Measurements from ENCODE around the gene JPH3. TPM values are rescaled to one million over a fixed set of nuclear protein-coding genes. Genes with fewer than 3 reads are reported as not detected.
"Not testable (repeated sequence)": the region's sequence is repeated elsewhere in the genome, so short reads cannot be mapped to it uniquely, and the experiment has no call there.

JPH3 gene
- total and polyA plus RNA-seq, 3 experiments from 2014 or later = not detected

DNA sequence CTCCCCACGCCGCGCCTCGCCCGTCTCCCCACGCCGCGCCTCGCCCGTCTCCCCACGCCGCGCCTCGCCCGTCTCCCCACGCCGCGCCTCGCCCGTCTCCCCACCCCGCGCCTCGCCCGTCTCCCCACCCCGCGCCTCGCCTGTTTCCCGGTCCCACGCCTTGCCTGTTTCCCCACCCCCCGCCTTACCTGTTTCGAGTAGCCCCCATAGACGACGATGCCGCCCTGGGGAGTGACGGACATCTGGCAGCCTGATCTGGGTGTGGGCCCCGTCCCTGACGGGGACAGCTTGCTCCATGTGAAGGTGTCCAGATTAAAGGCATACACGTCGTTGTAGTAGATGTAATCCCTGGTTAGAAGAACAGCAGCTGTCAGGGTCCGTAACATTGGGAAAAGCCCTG lies 124.3 kb downstream of the JPH3 start:
- CTCF ChIA-PET; H3K9me3 ChIP-seq (ENCODE audit: low read length); H3K4me3 ChIP-seq (ENCODE audit: low read length); H3K4me3 Mint-ChIP-seq; H3K27me3 ChIP-seq (ENCODE audit: insufficient read depth, low read length, poor library complexity, severe bottlenecking); DNase-seq; H3K27ac ChIP-seq (ENCODE audit: low read depth, low read length); H3K4me1 ChIP-seq (ENCODE audit: insufficient read depth, low read length); H3K9me3 Mint-ChIP-seq; POLR2A ChIA-PET; H3K27me3 Mint-ChIP-seq: not testable (repeated sequence)
- peaks cover 0 to 83% (median 22%) of the 10 kb centered on the region in 3 donors for H3K36me3 Mint-ChIP-seq
- H3K36me3 ChIP-seq (ENCODE audit: insufficient read depth, low read length) = peaks cover 41% of the 10 kb centered on the region
- H3K4me1 Mint-ChIP-seq = peaks cover 16 to 43% (median 38%) of the 10 kb centered on the region in 3 donors
- H3K27ac Mint-ChIP-seq = peak overlapping the region in 1 of 8 donors; percentile 33

DNA sequence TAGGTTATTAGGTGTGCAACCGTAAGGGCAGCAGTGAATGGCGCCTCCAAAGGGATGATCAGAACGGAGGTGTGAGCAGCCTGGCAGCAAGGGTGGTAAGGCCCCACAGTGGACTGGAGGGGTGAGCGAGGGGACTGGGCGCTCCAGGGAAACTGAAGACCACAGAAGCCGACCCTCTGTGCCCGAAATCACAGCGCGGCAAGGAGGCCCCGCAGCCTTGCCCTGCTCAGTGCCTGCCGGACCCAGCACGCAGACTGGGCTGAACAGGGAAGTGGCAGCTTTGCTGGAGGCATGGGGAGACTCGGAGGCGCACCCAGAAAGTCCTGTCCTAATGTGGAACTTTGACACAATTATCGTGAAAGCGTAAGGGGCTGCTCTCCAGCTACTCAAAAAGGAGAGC lies 125.0 kb downstream of the JPH3 start:
- no peak overlapping the region for H3K27ac ChIP-seq (ENCODE audit: low read depth, low read length)
- no peak overlapping the region for H3K4me3 ChIP-seq (ENCODE audit: low read length)
- no peaks in the 10 kb centered on the region for H3K9me3 ChIP-seq (ENCODE audit: low read length)
- no peaks in the 10 kb centered on the region for H3K27me3 ChIP-seq (ENCODE audit: insufficient read depth, low read length, poor library complexity, severe bottlenecking)
- DNase-seq = no peak
- peaks cover 38% of the 10 kb centered on the region for H3K36me3 ChIP-seq (ENCODE audit: insufficient read depth, low read length)
- Mint-ChIP-seq H3K27me3 (no peaks in the 10 kb centered on the region), H3K36me3 (peaks cover 0 to 81% (median 20%) of the 10 kb centered on the region in 3 donors), H3K4me1 (peaks cover 17 to 38% (median 35%) of the 10 kb centered on the region in 3 donors), H3K4me3 (no peak overlapping the region), H3K9me3 (no peaks in the 10 kb centered on the region), H3K27ac (peak overlapping the region in 2 of 8 donors; percentile 12 to 54)
- H3K4me1 ChIP-seq (ENCODE audit: insufficient read depth, low read length) = no peaks in the 10 kb centered on the region
- CTCF ChIA-PET = no interaction called here
- POLR2A ChIA-PET = no interaction called here

DNA sequence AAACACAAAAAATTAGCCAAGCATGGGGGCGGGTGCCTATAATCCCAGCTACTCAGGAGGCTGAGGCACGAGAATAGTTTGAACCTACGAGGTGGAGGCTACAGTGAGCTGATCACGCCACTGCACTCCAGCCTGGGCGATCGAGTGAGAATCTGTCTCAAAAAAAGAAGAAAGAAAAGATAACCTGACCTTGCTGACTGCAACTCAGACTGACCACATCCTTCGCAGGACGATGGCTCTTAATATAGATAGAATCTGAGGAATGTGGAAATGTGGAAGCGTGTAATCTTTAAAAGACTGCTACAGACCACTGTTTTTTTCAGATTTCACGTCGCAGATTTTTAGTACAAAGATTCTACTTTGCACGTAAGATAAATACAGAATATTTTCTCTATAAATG lies 125.7 kb downstream of the JPH3 start:
- H3K4me3 Mint-ChIP-seq = no peak overlapping the region
- H3K4me1 ChIP-seq (ENCODE audit: insufficient read depth, low read length) = no peaks in the 10 kb centered on the region
- no peak for DNase-seq
- peaks cover 19 to 38% (median 37%) of the 10 kb centered on the region in 3 donors for H3K4me1 Mint-ChIP-seq
- no peaks in the 10 kb centered on the region for H3K9me3 Mint-ChIP-seq
- H3K27ac ChIP-seq (ENCODE audit: low read depth, low read length) = no peak overlapping the region
- no peaks in the 10 kb centered on the region for H3K27me3 Mint-ChIP-seq
- peak overlapping the region in 2 of 8 donors; percentile 30 to 71 for H3K27ac Mint-ChIP-seq
- POLR2A ChIA-PET = no interaction called here
- no peaks in the 10 kb centered on the region for H3K27me3 ChIP-seq (ENCODE audit: insufficient read depth, low read length, poor library complexity, severe bottlenecking)
- H3K9me3 ChIP-seq (ENCODE audit: low read length) = no peaks in the 10 kb centered on the region
- H3K36me3 ChIP-seq (ENCODE audit: insufficient read depth, low read length) = peaks cover 31% of the 10 kb centered on the region
- CTCF ChIA-PET = no interaction called here
- H3K36me3 Mint-ChIP-seq = peaks cover 0 to 77% (median 19%) of the 10 kb centered on the region in 3 donors
- no peak overlapping the region for H3K4me3 ChIP-seq (ENCODE audit: low read length)

DNA sequence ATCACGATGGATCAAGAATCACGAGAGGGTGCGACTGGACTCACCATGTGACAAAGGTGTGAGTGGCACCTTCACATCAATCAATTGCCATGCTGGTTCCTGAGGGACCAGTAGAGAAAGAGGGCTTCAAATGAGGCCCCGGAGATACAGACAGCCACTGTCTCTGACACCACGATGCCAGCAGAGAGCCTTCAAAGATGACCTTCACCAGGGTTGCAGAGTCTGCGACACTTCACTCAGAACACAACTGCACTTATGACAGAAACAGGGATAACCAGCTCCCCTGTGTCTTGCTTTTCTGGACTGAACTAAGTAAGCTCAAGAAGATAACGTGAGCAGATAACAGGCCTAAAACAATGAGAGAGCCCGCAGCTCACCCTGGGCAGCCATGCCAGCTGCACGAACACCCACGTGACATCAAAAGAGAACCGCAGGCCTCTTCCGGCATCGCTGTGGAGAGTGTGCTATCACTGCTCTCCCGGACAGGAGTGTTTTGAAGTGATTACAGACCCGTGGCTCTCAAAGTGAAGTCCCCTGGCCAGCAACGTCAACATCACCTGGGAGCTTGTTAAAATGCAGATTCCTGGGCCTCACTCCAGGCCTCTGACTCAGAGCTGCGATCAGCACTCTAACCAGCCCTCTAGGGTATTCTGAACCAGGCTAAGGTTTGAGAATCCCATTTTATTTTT lies 127.1 kb downstream of the JPH3 start:
- H3K4me3 ChIP-seq (ENCODE audit: low read length) = no peak overlapping the region
- H3K27me3 ChIP-seq (ENCODE audit: insufficient read depth, low read length, poor library complexity, severe bottlenecking) = no peaks in the 10 kb centered on the region
- H3K4me1 Mint-ChIP-seq = peaks cover 23 to 41% (median 38%) of the 10 kb centered on the region in 3 donors
- ChIA-PET CTCF (no interaction called here), POLR2A (no interaction called here)
- H3K9me3 Mint-ChIP-seq = no peaks in the 10 kb centered on the region
- H3K36me3 ChIP-seq (ENCODE audit: insufficient read depth, low read length) = peaks cover 29% of the 10 kb centered on the region
- H3K9me3 ChIP-seq (ENCODE audit: low read length) = no peaks in the 10 kb centered on the region
- H3K4me3 Mint-ChIP-seq = peak overlapping the region in 1 of 7 donors; percentile 15
- no peak for DNase-seq
- H3K4me1 ChIP-seq (ENCODE audit: insufficient read depth, low read length) = peaks cover 5% of the 10 kb centered on the region
- peak overlapping the region in 3 of 8 donors; percentile 32 to 83 (median 33) for H3K27ac Mint-ChIP-seq
- H3K27me3 Mint-ChIP-seq = no peaks in the 10 kb centered on the region
- H3K27ac ChIP-seq (ENCODE audit: low read depth, low read length) = no peak overlapping the region
- peaks cover 0 to 72% (median 13%) of the 10 kb centered on the region in 3 donors for H3K36me3 Mint-ChIP-seq

DNA sequence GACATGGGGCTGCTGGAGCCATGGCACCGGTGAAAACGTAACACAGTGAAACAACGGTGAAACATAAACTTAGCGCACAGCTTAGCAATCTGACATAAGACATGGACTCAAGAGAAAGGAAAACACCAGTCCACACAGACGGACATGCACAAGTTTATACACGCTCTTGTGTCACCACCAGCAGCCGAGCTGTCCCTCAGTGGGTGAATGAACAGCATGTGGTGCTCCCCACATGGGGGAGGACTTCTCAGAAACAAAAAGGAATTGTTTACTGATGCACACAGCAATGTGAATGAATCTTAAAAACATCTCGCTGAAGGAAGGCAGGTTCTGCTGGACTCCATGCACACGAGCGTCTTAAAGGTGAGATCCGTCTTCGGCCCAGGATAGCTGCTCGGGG lies 129.3 kb downstream of the JPH3 start:
- Histone ChIP-seq H3K27ac (ENCODE audit: low read depth, low read length) (no peak overlapping the region), H3K36me3 (ENCODE audit: insufficient read depth, low read length) (peaks cover 36% of the 10 kb centered on the region), H3K4me1 (ENCODE audit: insufficient read depth, low read length) (peaks cover 5% of the 10 kb centered on the region), H3K9me3 (ENCODE audit: low read length) (no peaks in the 10 kb centered on the region), H3K4me3 (ENCODE audit: low read length) (no peak overlapping the region), H3K27me3 (ENCODE audit: insufficient read depth, low read length, poor library complexity, severe bottlenecking) (no peaks in the 10 kb centered on the region)
- Mint-ChIP-seq H3K4me3 (no peak overlapping the region), H3K4me1 (peaks cover 19 to 45% (median 39%) of the 10 kb centered on the region in 3 donors), H3K9me3 (no peaks in the 10 kb centered on the region), H3K27me3 (no peaks in the 10 kb centered on the region), H3K27ac (peak overlapping the region in 2 of 8 donors; percentile 45 to 61), H3K36me3 (peaks cover 0 to 74% (median 13%) of the 10 kb centered on the region in 3 donors)
- ChIA-PET POLR2A (no interaction called here), CTCF (interaction anchor here (1.0 kb wide), 1 partner anchor 37 kb away, joined by 3 read pairs; no protein-coding TSS in a partner anchor)
- DNase-seq = no peak

DNA sequence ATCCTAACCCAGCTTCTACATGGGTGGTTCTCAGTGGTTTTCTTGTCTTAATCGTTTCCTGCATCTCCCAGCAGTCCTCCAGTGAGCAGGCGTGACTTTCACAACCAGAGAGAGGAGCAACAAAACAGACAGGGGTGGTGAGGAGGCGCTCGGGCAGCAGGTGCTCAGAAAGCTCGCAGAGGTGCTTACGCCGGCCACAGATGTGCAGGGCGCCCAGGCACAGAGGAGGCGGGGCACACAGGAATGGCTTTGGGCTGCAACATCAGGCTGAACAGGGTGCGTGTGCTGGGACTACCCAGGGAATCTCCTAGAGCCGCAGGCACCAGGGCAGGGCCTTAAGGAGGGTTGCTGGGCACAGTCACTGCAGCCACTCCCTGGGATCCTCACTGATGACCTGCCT lies 130.9 kb downstream of the JPH3 start:
- ChIA-PET POLR2A (no interaction called here), CTCF (no interaction called here)
- DNase-seq = no peak

DNA sequence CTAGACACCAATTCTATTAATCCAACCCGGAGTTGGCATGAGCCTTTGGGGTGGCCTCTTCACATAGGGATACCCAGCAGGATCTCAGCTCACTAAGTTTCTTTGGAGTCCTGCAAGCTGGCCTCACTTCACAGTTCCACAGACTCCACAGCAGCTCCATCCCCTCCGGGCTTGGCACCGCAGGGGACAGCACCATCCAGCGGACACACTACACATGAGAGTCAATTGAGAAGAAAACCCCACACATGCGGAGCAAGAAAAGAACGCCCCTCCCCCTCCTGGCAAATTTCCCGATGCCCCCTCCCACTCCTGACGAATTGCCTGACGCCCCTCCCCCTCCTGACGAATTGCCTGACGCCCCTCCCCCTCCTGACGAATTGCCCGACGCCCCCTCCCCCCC lies 132.3 kb downstream of the JPH3 start:
- H3K4me3 Mint-ChIP-seq = peak overlapping the region in 1 of 7 donors; percentile 61
- Histone ChIP-seq H3K27ac (ENCODE audit: low read depth, low read length) (no peak overlapping the region), H3K36me3 (ENCODE audit: insufficient read depth, low read length) (peaks cover 18% of the 10 kb centered on the region), H3K9me3 (ENCODE audit: low read length) (no peaks in the 10 kb centered on the region), H3K4me1 (ENCODE audit: insufficient read depth, low read length) (peaks cover 5% of the 10 kb centered on the region), H3K27me3 (ENCODE audit: insufficient read depth, low read length, poor library complexity, severe bottlenecking) (no peaks in the 10 kb centered on the region), H3K4me3 (ENCODE audit: low read length) (no peak overlapping the region)
- no peaks in the 10 kb centered on the region for H3K9me3 Mint-ChIP-seq
- no peaks in the 10 kb centered on the region for H3K27me3 Mint-ChIP-seq
- CTCF ChIA-PET = interaction anchor here (1.7 kb wide), 1 partner anchor 44 kb away, joined by 4 read pairs; no protein-coding TSS in a partner anchor
- DNase-seq = no peak
- peaks cover 0 to 51% (median 5%) of the 10 kb centered on the region in 3 donors for H3K36me3 Mint-ChIP-seq
- peak overlapping the region in 3 of 8 donors; percentile 17 to 94 (median 70) for H3K27ac Mint-ChIP-seq
- POLR2A ChIA-PET = no interaction called here
- H3K4me1 Mint-ChIP-seq = peaks cover 19 to 40% (median 34%) of the 10 kb centered on the region in 3 donors

More for the DNA sequence above, 130.9 kb downstream of the JPH3 start:
- Histone ChIP-seq H3K4me3 (ENCODE audit: low read length) (no peak overlapping the region), H3K27ac (ENCODE audit: low read depth, low read length) (no peak overlapping the region), H3K27me3 (ENCODE audit: insufficient read depth, low read length, poor library complexity, severe bottlenecking) (no peaks in the 10 kb centered on the region), H3K9me3 (ENCODE audit: low read length) (no peaks in the 10 kb centered on the region), H3K4me1 (ENCODE audit: insufficient read depth, low read length) (peaks cover 5% of the 10 kb centered on the region), H3K36me3 (ENCODE audit: insufficient read depth, low read length) (peaks cover 27% of the 10 kb centered on the region)
- H3K4me3 Mint-ChIP-seq = peak overlapping the region in 4 of 7 donors; percentile 6 to 22 (median 16)
- no peaks in the 10 kb centered on the region for H3K27me3 Mint-ChIP-seq
- peaks cover 0 to 62% (median 10%) of the 10 kb centered on the region in 3 donors for H3K36me3 Mint-ChIP-seq
- peak overlapping the region; percentile 12 to 83 (median 51) for H3K27ac Mint-ChIP-seq
- no peaks in the 10 kb centered on the region for H3K9me3 Mint-ChIP-seq
- peaks cover 19 to 40% (median 34%) of the 10 kb centered on the region in 3 donors for H3K4me1 Mint-ChIP-seq

DNA sequence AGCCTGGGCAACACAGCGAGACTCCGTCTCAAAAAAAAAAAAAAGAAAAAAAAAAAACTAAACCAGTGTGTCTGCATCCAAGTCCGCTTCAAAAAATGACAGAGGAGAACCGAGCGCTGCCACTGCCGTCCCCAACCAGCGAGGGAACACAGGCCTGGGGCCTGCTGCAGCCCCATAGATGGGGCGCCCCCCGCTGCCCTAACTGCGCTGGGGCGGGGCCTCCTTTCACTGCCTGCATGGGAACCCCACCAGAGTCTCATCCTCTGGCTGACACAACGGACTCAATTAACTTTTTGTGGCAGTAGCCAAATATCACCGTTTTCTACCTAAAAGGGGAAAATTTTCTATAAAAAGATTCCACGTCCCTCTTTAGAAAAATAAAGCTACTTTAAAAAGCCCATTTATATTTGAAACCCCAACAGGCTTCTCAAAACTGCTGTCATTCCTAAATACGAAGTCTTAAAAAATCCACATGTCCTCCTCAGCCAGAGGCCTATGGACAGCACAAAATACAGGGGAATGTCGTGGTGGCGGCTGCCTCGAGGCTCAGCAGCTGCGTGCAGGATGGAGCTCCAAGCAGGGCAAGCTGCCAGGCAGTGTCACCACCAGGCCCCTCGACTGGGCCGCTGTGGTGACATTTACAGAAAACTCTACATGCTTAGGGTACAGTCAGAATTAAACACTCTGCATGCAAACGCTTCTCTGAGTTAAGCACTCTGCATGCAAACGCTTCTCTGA lies 133.1 kb downstream of the JPH3 start:
- peaks cover 5% of the 10 kb centered on the region for H3K4me1 ChIP-seq (ENCODE audit: insufficient read depth, low read length)
- no peak for DNase-seq
- POLR2A ChIA-PET = no interaction called here
- CTCF ChIA-PET = interaction anchor here (1.7 kb wide), 1 partner anchor 43 kb away, joined by 4 read pairs; no protein-coding TSS in a partner anchor
- Mint-ChIP-seq H3K27ac (peak overlapping the region in 1 of 8 donors; percentile 17), H3K9me3 (no peaks in the 10 kb centered on the region), H3K36me3 (peaks cover 0 to 47% (median 5%) of the 10 kb centered on the region in 3 donors), H3K4me1 (peaks cover 19 to 40% (median 35%) of the 10 kb centered on the region in 3 donors), H3K27me3 (no peaks in the 10 kb centered on the region), H3K4me3 (no peak overlapping the region)
- no peak overlapping the region for H3K27ac ChIP-seq (ENCODE audit: low read depth, low read length)
- H3K4me3 ChIP-seq (ENCODE audit: low read length) = no peak overlapping the region
- peaks cover 21% of the 10 kb centered on the region for H3K36me3 ChIP-seq (ENCODE audit: insufficient read depth, low read length)
- no peaks in the 10 kb centered on the region for H3K9me3 ChIP-seq (ENCODE audit: low read length)
- no peaks in the 10 kb centered on the region for H3K27me3 ChIP-seq (ENCODE audit: insufficient read depth, low read length, poor library complexity, severe bottlenecking)
